ENCODE data around the gene CLDND2.

- TF ChIP-seq, protein P1, sequence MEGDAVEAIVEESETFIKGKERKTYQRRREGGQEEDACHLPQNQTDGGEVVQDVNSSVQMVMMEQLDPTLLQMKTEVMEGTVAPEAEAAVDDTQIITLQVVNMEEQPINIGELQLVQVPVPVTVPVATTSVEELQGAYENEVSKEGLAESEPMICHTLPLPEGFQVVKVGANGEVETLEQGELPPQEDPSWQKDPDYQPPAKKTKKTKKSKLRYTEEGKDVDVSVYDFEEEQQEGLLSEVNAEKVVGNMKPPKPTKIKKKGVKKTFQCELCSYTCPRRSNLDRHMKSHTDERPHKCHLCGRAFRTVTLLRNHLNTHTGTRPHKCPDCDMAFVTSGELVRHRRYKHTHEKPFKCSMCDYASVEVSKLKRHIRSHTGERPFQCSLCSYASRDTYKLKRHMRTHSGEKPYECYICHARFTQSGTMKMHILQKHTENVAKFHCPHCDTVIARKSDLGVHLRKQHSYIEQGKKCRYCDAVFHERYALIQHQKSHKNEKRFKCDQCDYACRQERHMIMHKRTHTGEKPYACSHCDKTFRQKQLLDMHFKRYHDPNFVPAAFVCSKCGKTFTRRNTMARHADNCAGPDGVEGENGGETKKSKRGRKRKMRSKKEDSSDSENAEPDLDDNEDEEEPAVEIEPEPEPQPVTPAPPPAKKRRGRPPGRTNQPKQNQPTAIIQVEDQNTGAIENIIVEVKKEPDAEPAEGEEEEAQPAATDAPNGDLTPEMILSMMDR (IDR thresholded peaks at IDR 0.05; ENCODE audit: poor library complexity), result no peak
- TF ChIP-seq EZH2 (IDR thresholded peaks at IDR 0.05; ENCODE audit: borderline replicate concordance), result no peak
Observed at GRCh38 chr19:51321799-51322198, 47.0 kb downstream of the CLDND2 start.

All from hepatocyte (in vitro differentiated cells).